Stimulated activated CD4-positive, alpha-beta T cell treated with anti-CD3 and anti-CD28 coated beads, Interleukin-2, amount 100 ng/mL, for 4 hours (primary cell): ENCODE measurements around the gene TM6SF1.

Source experiments
- DNase-seq: peaks from one replicate; pipeline ENCODE4 v3.0.0-alpha.2; 2020; ENCODE audit warnings: low read depth

The TM6SF1 gene

DNA sequence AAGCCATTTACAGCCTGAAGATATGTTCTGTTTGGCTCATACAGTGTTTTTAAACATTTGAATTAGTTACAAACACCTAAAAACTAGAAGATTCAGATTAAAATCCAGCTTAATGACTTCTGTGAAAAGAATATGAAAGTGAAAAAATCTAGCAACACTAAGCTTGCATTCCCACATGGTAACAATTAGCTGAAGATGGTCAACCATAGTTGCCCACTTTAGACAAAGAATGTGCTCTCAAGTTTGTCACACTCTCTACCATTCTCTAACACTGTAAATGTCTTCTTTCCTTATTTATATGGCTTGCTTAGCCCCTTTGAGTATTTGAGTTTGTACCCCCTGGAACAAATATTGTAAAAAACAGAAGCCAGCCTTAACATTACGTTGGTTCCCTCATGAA lies 67.4 kb downstream of the TM6SF1 start:
- DNase-seq = no peak

DNA sequence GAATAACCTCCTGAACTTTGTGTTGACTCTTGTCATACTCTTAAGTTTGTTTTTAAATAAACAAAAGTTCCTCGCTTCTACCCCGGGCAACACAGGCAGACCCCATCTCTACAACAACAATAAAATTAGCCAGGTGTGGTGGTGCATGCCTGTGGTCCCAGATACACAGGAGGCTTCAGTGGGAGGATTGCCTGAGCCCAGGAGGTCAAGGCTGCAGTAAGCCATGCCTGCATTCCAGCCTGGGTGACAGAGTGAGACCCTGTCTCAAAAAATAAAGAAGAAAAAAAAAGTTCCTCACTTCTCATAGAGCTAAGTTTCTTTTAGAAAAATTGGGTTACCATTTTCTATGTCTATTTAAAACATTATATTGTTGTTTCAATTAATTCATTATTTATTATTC lies 70.9 kb downstream of the TM6SF1 start:
- DNase-seq = no peak

DNA sequence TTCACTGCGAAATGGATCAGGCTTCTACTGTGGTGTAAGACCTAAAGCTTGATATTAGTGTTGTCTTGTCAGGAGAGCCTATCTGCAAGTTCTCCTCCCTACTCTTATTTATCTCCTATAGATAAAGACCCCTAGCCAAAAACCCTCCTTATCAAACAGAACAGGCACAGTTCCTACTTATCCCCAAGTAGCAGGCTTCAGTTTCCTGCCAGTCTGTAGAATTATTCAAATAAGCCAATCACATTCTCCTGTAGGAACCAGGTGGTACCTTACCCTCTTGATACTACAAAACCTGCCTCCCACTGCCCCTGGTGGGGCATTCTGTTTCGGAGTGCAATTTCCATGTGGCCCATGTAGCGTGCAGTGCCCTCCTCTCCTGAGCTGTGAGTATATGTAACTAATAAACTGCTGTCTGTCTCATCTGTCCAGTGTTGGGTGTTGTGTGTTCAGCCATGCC lies 71.5 kb downstream of the TM6SF1 start:
- no peak for DNase-seq

DNA sequence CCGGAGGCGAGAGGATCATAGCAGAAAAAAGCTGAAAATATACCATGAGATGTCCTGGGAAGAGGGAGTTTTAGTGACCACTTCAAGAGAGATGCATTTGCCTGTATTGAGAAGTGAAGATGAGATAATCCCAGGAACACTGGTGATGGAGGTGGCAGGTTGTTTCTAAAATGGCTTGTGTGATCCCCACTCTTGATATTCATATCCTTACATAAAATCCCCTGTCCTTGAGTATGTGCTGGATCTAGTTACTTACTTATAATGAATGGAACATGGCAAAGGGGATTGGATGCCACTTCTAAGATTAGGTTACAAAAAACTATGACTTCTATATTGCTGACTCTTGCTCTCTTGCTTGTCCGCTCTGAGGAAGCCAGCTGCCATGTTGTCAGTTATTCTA lies 78.1 kb downstream of the TM6SF1 start:
- no peak for DNase-seq
